GM23338 (cell line): ENCODE results near the gene GAPDHS. TPM values are rescaled to one million over a fixed set of nuclear protein-coding genes. Genes with fewer than 3 reads are reported as not detected.

Experiments used
- ATAC-seq: fragments of 200-7000 bp; cut with Tn5 transposase; 3 replicates; pipeline ENCODE4 v1.9.1; 2020
- DNase-seq: peaks from one replicate; pipeline ENCODE4 v3.0.0-alpha.2; 2015; ENCODE audit warnings: low spot score
- H2AFZ ChIP-seq: fragments of 200-600 bp; sonication (generic); 2 replicates; pipeline ENCODE4 v1.8.0; 2016; ENCODE audit warnings: antibody characterized with exemption, mild to moderate bottlenecking, moderate library complexity
- H3F3A ChIP-seq: fragments of 200-600 bp; sonication (generic); replicated peaks from 2 replicates; pipeline ENCODE4 v1.8.0; 2017; ENCODE audit warnings: antibody characterized with exemption, mixed run types, low read depth
- H3K27ac ChIP-seq: fragments of 200-600 bp; sonication (generic); 2 replicates; pipeline ENCODE4 v1.6.1; 2016; ENCODE audit warnings: low read depth
- H3K27me3 ChIP-seq: fragments of 200-600 bp; sonication (generic); 2 replicates; pipeline ENCODE4 v1.8.0; 2016; ENCODE audit warnings: mild to moderate bottlenecking, mixed run types, moderate library complexity; ENCODE audit not compliant: insufficient read depth
- H3K36me3 ChIP-seq: fragments of 200-600 bp; sonication (generic); 2 replicates; pipeline ENCODE4 v1.8.0; 2016; ENCODE audit warnings: mild to moderate bottlenecking; ENCODE audit not compliant: insufficient read depth
- H3K4me1 ChIP-seq: fragments of 200-600 bp; sonication (generic); 2 replicates; pipeline ENCODE4 v1.8.0; 2016; ENCODE audit warnings: mild to moderate bottlenecking, moderate library complexity; ENCODE audit not compliant: insufficient read depth
- H3K4me2 ChIP-seq: fragments of 200-600 bp; sonication (generic); 2 replicates; pipeline ENCODE4 v1.7.1; 2017; ENCODE audit warnings: mixed run types
- H3K4me3 ChIP-seq: fragments of 200-600 bp; sonication (generic); 2 replicates; pipeline ENCODE4 v1.6.1; 2016; ENCODE audit warnings: mixed run types
- H3K79me2 ChIP-seq: fragments of 200-600 bp; sonication (generic); replicated peaks from 2 replicates; pipeline ENCODE4 v1.8.0; 2017; ENCODE audit warnings: mild to moderate bottlenecking; ENCODE audit not compliant: insufficient read depth
- H3K9me2 ChIP-seq: fragments of 200-600 bp; sonication (generic); 2 replicates; pipeline ENCODE4 v1.8.0; 2017; ENCODE audit not compliant: insufficient read depth
- H4K20me1 ChIP-seq: fragments of 200-600 bp; sonication (generic); replicated peaks from 2 replicates; pipeline ENCODE4 v1.8.0; 2017; ENCODE audit warnings: mild to moderate bottlenecking; ENCODE audit not compliant: insufficient read depth
- H3K27ac Mint-ChIP-seq: 2 replicates; pipeline ENCODE4 v1.8.0; 2020; ENCODE audit warnings: inconsistent platforms, mild to moderate bottlenecking, moderate library complexity, mixed read lengths
- H3K27me3 Mint-ChIP-seq: 3 replicates; pipeline ENCODE4 v1.8.0; 2022; ENCODE audit warnings: low read depth, mild to moderate bottlenecking, moderate library complexity, mixed read lengths, inconsistent platforms; ENCODE audit not compliant: insufficient read depth, poor library complexity
- H3K36me3 Mint-ChIP-seq: 3 replicates; pipeline ENCODE4 v1.8.0; 2021; ENCODE audit warnings: low read depth, mild to moderate bottlenecking, inconsistent platforms, moderate library complexity, mixed read lengths
- H3K4me1 Mint-ChIP-seq: 3 replicates; pipeline ENCODE4 v1.8.0; 2020; ENCODE audit warnings: mild to moderate bottlenecking, inconsistent platforms, mixed read lengths
- H3K4me3 Mint-ChIP-seq: 3 replicates; pipeline ENCODE4 v1.8.0; 2021; ENCODE audit warnings: moderate library complexity, mild to moderate bottlenecking, inconsistent platforms, mixed read lengths
- H3K9me3 Mint-ChIP-seq: 3 replicates; pipeline ENCODE4 v1.8.0; 2020; ENCODE audit warnings: moderate library complexity, mild to moderate bottlenecking, inconsistent platforms, mixed read lengths
- CREB1 ChIP-seq: fragments of 250-450 bp; sonication (Bioruptor Pico); IDR thresholded peaks from 2 replicates; pipeline ENCODE4 v1.5.0; 2020; ENCODE audit warnings: low read depth, mild to moderate bottlenecking, moderate library complexity
- CTCF ChIP-seq, 2 experiments: fragments of 200-600 bp in 1 of 2; sonication (generic) in 1 of 2; conservative IDR thresholded peaks; 2 replicates each; pipeline versions ENCODE4 v1.5.1 to v1.6.1; 2016 to 2017; ENCODE audit warnings: antibody characterized with exemption in 2 of 2, low read depth in 2 of 2, mild to moderate bottlenecking in 2 of 2, moderate library complexity in 1 of 2
- ETS1 ChIP-seq: IDR thresholded peaks from 2 replicates; pipeline ENCODE4 v1.6.1; 2016; ENCODE audit warnings: antibody characterized with exemption
- EZH2 ChIP-seq: fragments of 200-600 bp; sonication (generic); IDR thresholded peaks from one replicate; pipeline ENCODE4 v1.8.0; 2017; ENCODE audit warnings: antibody characterized with exemption, mild to moderate bottlenecking, low read depth; ENCODE audit not compliant: unreplicated experiment
- EZH2phosphoT487 ChIP-seq: fragments of 200-600 bp; sonication (generic); IDR thresholded peaks from one replicate; pipeline ENCODE4 v1.8.1; 2018; ENCODE audit warnings: antibody characterized with exemption; ENCODE audit not compliant: unreplicated experiment
- JUNB ChIP-seq: IDR thresholded peaks from one replicate; pipeline ENCODE4 v1.6.1; 2016; ENCODE audit warnings: antibody characterized with exemption; ENCODE audit not compliant: unreplicated experiment
- NANOG ChIP-seq: IDR thresholded peaks from 2 replicates; pipeline ENCODE4 v1.6.1; 2016; ENCODE audit warnings: antibody characterized with exemption, borderline replicate concordance
- POLR2AphosphoS5 ChIP-seq: IDR thresholded peaks from 2 replicates; pipeline ENCODE4 v1.6.1; 2016; ENCODE audit warnings: antibody characterized with exemption, low read depth
- REST ChIP-seq: IDR thresholded peaks from one replicate; pipeline ENCODE4 v1.6.1; 2018; ENCODE audit warnings: antibody characterized with exemption; ENCODE audit not compliant: unreplicated experiment
- STAT1 ChIP-seq: IDR thresholded peaks from one replicate; pipeline ENCODE4 v1.6.1; 2016; ENCODE audit warnings: antibody characterized with exemption; ENCODE audit not compliant: unreplicated experiment
- ZNF114 ChIP-seq: fragments of 250-450 bp; sonication (Bioruptor Pico); IDR thresholded peaks from 2 replicates; pipeline ENCODE4 v1.5.0; 2020; ENCODE audit warnings: mild to moderate bottlenecking, moderate library complexity
- ZNF462 ChIP-seq: fragments of 250-450 bp; sonication (Bioruptor Pico); IDR thresholded peaks from 2 replicates; pipeline ENCODE4 v1.5.0; 2020; ENCODE audit warnings: mild to moderate bottlenecking, moderate library complexity
- polyA plus RNA-seq: library from polyadenylated mRNA; unstranded; fragments of >200 nt; fragmentation: Nextera tagmentation; extraction: Ambion mirVana; gene quantifications from 2 replicates; pipeline ENCODE4 v1.2.1, GENCODE V29; 2016
- total RNA-seq: library from RNA; depleted of rRNA; stranded (reverse); fragments of >200 nt; shearing (Covaris generic); gene quantifications from 2 replicates; pipeline ENCODE4 v1.2.3, GENCODE V29; 2014

Gene GAPDHS
- total and polyA plus RNA-seq, 2 experiments from 2014 or later: not detected

DNA sequence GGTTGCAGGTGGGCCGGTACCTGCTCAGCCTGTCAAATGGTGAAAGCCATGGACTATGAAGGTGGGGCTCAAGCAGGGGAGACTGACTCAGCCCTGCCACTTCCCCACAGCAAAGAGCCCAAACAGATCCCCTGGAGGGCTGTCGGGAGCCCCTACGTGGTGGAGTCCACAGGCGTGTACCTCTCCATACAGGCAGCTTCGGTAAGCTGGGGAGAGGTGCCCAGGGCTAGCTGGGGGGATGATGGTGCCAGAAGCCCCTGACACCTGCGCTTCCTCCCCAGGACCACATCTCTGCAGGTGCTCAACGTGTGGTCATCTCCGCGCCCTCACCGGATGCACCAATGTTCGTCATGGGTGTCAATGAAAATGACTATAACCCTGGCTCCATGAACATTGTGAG, 9.0 kb downstream of the GAPDHS start:
- H3K36me3 Mint-ChIP-seq: peaks cover 47% of the 10 kb centered on the region

More for the DNA sequence above, 9.0 kb downstream of the GAPDHS start:
- peaks cover 7% of the 10 kb centered on the region; the same call in 1 of the 2 replicates for H3K36me3 ChIP-seq
- H3K27me3 ChIP-seq: no peaks in the 10 kb centered on the region
- H3K27me3 Mint-ChIP-seq: peaks cover 7% of the 10 kb centered on the region
- no peaks in the 10 kb centered on the region for H3K9me2 ChIP-seq
- no peak overlapping the region for H3K4me2 ChIP-seq
- peaks cover 15% of the 10 kb centered on the region for H3K4me1 ChIP-seq
- H3K4me1 Mint-ChIP-seq: peaks cover 35% of the 10 kb centered on the region
- H3K4me3 Mint-ChIP-seq: no peak overlapping the region
- TF ChIP-seq CREB1 (CRISPR knock-in tag): no peak
- no peak for TF ChIP-seq ZNF114
- TF ChIP-seq JUNB: no peak
- TF ChIP-seq NANOG: no peak
- no peak for TF ChIP-seq ETS1
- TF ChIP-seq REST: no peak
- TF ChIP-seq EZH2phosphoT487: no peak
- TF ChIP-seq STAT1: no peak
- no peak for TF ChIP-seq POLR2AphosphoS5
- TF ChIP-seq EZH2: no peak
- no peak for TF ChIP-seq CTCF (conservative IDR thresholded peaks at IDR 0.05; ENCODE audit: low read depth in 2 of 2)
- no peak for TF ChIP-seq ZNF462
- no peak overlapping the region for H3K27ac Mint-ChIP-seq
- H3F3A ChIP-seq: 0 out of 2 replicates have a peak, but pooled peaks cover 4% of the 10 kb centered on the region
- no peaks in the 10 kb centered on the region for H3K9me3 Mint-ChIP-seq
- H3K27ac ChIP-seq: no peak overlapping the region
- no peaks in the 10 kb centered on the region; the same call in 1 of the 2 replicates for H4K20me1 ChIP-seq
- peaks cover 27% of the 10 kb centered on the region for H3K79me2 ChIP-seq
- H3K4me3 ChIP-seq: no peak overlapping the region
- DNase-seq: no peak
- no peak overlapping the region for H2AFZ ChIP-seq
- ATAC-seq: no peak
